SW 1271 (cell line): Measurements from ENCODE around the gene ETFB.
"Not testable (repeated sequence)": the region's sequence is repeated elsewhere in the genome, so short reads cannot be mapped to it uniquely, and the experiment has no call there.

ENCODE experiments used
- DNase-seq, 2 experiments: peaks; one replicate each; lab custom pipeline; 2025; lab: John Stamatoyannopoulos, UW

The ETFB gene

GRCh38 chr19:51365965-51366388, at the start of gene ETFB:
Gene ETFB, minus strand, starts transcription at chr19:51366388. Its CDS starts 62 bp downstream, at chr19:51366326.
- DNase-seq: no peak

- no peak for DNase-seq
Observed at GRCh38 chr19:51415187-51415586, 49.0 kb upstream of the ETFB start.

- no peak for DNase-seq
Observed at GRCh38 chr19:51410950-51411748, 45.0 kb upstream of the ETFB start.

- DNase-seq: peak in 1 of 2 experiments; percentile 19
Observed at GRCh38 chr19:51407511-51408131, 41.4 kb upstream of the ETFB start.

GRCh38 chr19:51402117-51402516, 35.9 kb upstream of the ETFB start:
- DNase-seq: no peak

GRCh38 chr19:51399936-51400335, 33.7 kb upstream of the ETFB start:
- DNase-seq: not testable (repeated sequence)

GRCh38 chr19:51399231-51399630, 33.0 kb upstream of the ETFB start:
- no peak for DNase-seq

- peak; percentile 14 to 33 for DNase-seq
Observed at GRCh38 chr19:51398096-51398704, 32.0 kb upstream of the ETFB start.

GRCh38 chr19:51397453-51397852, 31.3 kb upstream of the ETFB start:
- DNase-seq: not testable (repeated sequence)

- no peak for DNase-seq
Observed at GRCh38 chr19:51396175-51396574, 30.0 kb upstream of the ETFB start.

GRCh38 chr19:51394050-51394836, 28.1 kb upstream of the ETFB start:
- peak; percentile 90 to 96 for DNase-seq

- no peak for DNase-seq
Observed at GRCh38 chr19:51392701-51393100, 26.5 kb upstream of the ETFB start.

- DNase-seq: no peak
Observed at GRCh38 chr19:51391073-51391611, 25.0 kb upstream of the ETFB start.

GRCh38 chr19:51389143-51389542, 23.0 kb upstream of the ETFB start:
- DNase-seq: no peak

GRCh38 chr19:51387924-51388389, 21.8 kb upstream of the ETFB start, which contains the start of gene LIM2:
Gene LIM2, minus strand, starts transcription at chr19:51387974. Its CDS starts 531 bp downstream, at chr19:51387443.
- DNase-seq: no peak

GRCh38 chr19:51386882-51387520, 20.8 kb upstream of the ETFB start:
- DNase-seq: no peak

- DNase-seq: no peak
Observed at GRCh38 chr19:51382004-51382403, 15.8 kb upstream of the ETFB start.

- DNase-seq: no peak
Observed at GRCh38 chr19:51380379-51380778, 14.2 kb upstream of the ETFB start.

- no peak for DNase-seq
Observed at GRCh38 chr19:51377422-51377821, 11.2 kb upstream of the ETFB start.

GRCh38 chr19:51375504-51376221, 9.5 kb upstream of the ETFB start:
- no peak for DNase-seq
